Measurements from ENCODE around the gene SERTAD1.

- TF ChIP-seq POLR2AphosphoS5 (IDR thresholded peaks at IDR 0.05) (no peak), POLR2A (IDR thresholded peaks at IDR 0.05) (no peak)
Measured at GRCh38 chr19:40413291-40413845, 12.4 kb downstream of the SERTAD1 start, which contains the start of gene PRX.
